Spleen (tissue), 11 donors: ENCODE results near the gene BPIFB2. TPM values are rescaled to one million over a fixed set of nuclear protein-coding genes. Genes with fewer than 3 reads are reported as not detected.

Experiments
- DNase-seq: peaks from one replicate; pipeline ENCODE4 v3.0.0-alpha.2; 2020
- H3K27ac ChIP-seq, 8 donors: fragments of 200-600 bp; sonication (generic) in 7 of 8; 1 replicate in 4 of 8; 2 replicates in 4 of 8; pipeline versions ENCODE4 v1.5.0 to v1.8.0; 2016 to 2021; ENCODE audit warnings: inconsistent platforms in 4 of 8, mild to moderate bottlenecking in 4 of 8, moderate library complexity in 1 of 8
- H3K27me3 ChIP-seq, 7 donors: fragments of 200-600 bp; sonication (generic) in 6 of 7; replicated peaks in 1 of 7; 1 replicate in 4 of 7; 2 replicates in 3 of 7; pipeline versions ENCODE4 v1.5.0 to v1.8.0; 2016 to 2021; ENCODE audit warnings: inconsistent platforms in 3 of 7, mild to moderate bottlenecking in 1 of 7
- H3K36me3 ChIP-seq, 6 donors: fragments of 200-600 bp; sonication (generic) in 5 of 6; 1 replicate in 4 of 6; 2 replicates in 2 of 6; pipeline versions ENCODE4 v1.5.0 to v1.8.0; 2016 to 2021; ENCODE audit warnings: inconsistent platforms in 2 of 6
- H3K4me1 ChIP-seq, 6 donors: fragments of 200-600 bp; sonication (generic) in 5 of 6; 1 replicate in 3 of 6; 2 replicates in 3 of 6; pipeline versions ENCODE4 v1.5.0 to v1.8.0; 2016 to 2021; ENCODE audit warnings: inconsistent platforms in 3 of 6
- H3K4me3 ChIP-seq, 8 donors: fragments of 200-600 bp; sonication (generic) in 7 of 8; 1 replicate in 4 of 8; 2 replicates in 4 of 8; pipeline versions ENCODE4 v1.5.0 to v1.8.0; 2016 to 2021; ENCODE audit warnings: inconsistent platforms in 4 of 8, mild to moderate bottlenecking in 4 of 8, moderate library complexity in 2 of 8
- H3K9me3 ChIP-seq, 8 donors: fragments of 200-600 bp; sonication (generic) in 7 of 8; 1 replicate in 4 of 8; 2 replicates in 4 of 8; pipeline versions ENCODE4 v1.5.0 to v1.8.0; 2016 to 2021; ENCODE audit warnings: inconsistent platforms in 4 of 8
- POLR2A ChIP-seq, 3 donors: fragments of 450-650 bp; IDR thresholded peaks; one replicate each; pipeline ENCODE4 v1.5.1; 2017; ENCODE audit warnings: antibody characterized with exemption in 3 of 3, mild to moderate bottlenecking in 1 of 3
- POLR2AphosphoS5 ChIP-seq, 3 donors: sonication (generic); formaldehyde crosslinking; IDR thresholded peaks; one replicate each; pipeline ENCODE4 v1.5.1; 2017; ENCODE audit warnings: antibody characterized with exemption in 3 of 3
- WGBS, 5 donors: extraction: QIAGEN DNeasy Blood & Tissue Kit in 3 of 5; methylation state at CpG; one replicate each; pipeline versions ENCODE4 v1.1.5 to v1.1.7; 2013 to 2018; 5-methylcytosine and 5-hydroxymethylcytosine counted together
- intact Hi-C: fragments of 100-400 bp; cut with DNase I; formaldehyde crosslinking; loops from one replicate; pipeline ENCODE4 v1.15.0; 2023; ENCODE audit warnings: low total_unique reads
- polyA plus RNA-seq, 3 donors: library from polyadenylated mRNA; stranded (reverse); fragments of 200-250 nt; gene quantifications; one replicate each; pipeline ENCODE4 v1.2.1, GENCODE V29; 2013
- total RNA-seq, 7 donors: library from RNA; depleted of rRNA in 3 of 7; stranded (reverse); fragments of >200 nt in 3 of 7; fragmentation: NEBNext Ultra II Directional in 4 of 7; extraction: Animal tissue kit (Norgen Biotek cat#: 25700) in 4 of 7; gene quantifications; one replicate each; pipeline versions ENCODE4 v1.1.0 to v1.2.1, GENCODE V29; 2016 to 2021
- TF ChIP-seq, protein P1 (sequence below), 11 experiments: fragments of 200-600 bp in 7 of 11; fragments of 450-650 bp in 4 of 11; sonication (generic) in 4 of 11; IDR thresholded peaks in 8 of 11; conservative IDR thresholded peaks in 3 of 11; 1 replicate in 7 of 11; 2 replicates in 4 of 11; pipeline versions ENCODE4 v1.4.0 to v1.8.0; 2016 to 2021; ENCODE audit warnings: antibody characterized with exemption in 11 of 11, inconsistent platforms in 4 of 11, mild to moderate bottlenecking in 1 of 11
- donor health status: healthy with polysubstance abuse.
- donor health status: DM: no; HTN: no; CAD: no; lungs with moderate emphysema.
- donor health status: DM: no; HTN: no; CAD: no.
- donor health status: Bipolar disorder and iron deficiency.
- donor health status: healthy.
- donor health status: DM: no; HTN: no; CAD: no.
- donor health status: DM: yes; HTN: yes; CAD: no.

Gene BPIFB2
- total and polyA plus RNA-seq, 10 donors: not detected

DNA sequence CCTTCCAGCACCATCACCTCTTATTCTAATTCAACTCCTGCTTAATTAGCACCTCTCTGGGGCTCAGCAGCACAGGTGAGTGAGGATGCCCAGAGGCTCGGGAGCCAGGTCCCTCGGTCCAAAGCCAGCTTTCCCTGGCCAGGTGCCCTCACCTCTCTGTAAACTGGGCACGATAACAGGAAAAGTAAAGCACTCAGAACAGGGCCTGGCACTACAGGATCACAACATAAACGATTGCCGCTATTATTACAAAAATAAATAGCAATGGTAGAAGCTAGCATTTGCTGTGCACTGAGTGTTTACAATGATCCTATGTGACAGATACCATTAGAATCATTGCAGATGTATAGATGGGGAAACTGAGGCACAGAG, 2.6 kb downstream of the BPIFB2 start:
- H3K36me3 ChIP-seq: no peaks in the 10 kb centered on the region
- TF ChIP-seq POLR2A (IDR thresholded peaks at IDR 0.05) (no peak), POLR2AphosphoS5 (IDR thresholded peaks at IDR 0.05) (no peak)
- TF ChIP-seq, protein P1, sequence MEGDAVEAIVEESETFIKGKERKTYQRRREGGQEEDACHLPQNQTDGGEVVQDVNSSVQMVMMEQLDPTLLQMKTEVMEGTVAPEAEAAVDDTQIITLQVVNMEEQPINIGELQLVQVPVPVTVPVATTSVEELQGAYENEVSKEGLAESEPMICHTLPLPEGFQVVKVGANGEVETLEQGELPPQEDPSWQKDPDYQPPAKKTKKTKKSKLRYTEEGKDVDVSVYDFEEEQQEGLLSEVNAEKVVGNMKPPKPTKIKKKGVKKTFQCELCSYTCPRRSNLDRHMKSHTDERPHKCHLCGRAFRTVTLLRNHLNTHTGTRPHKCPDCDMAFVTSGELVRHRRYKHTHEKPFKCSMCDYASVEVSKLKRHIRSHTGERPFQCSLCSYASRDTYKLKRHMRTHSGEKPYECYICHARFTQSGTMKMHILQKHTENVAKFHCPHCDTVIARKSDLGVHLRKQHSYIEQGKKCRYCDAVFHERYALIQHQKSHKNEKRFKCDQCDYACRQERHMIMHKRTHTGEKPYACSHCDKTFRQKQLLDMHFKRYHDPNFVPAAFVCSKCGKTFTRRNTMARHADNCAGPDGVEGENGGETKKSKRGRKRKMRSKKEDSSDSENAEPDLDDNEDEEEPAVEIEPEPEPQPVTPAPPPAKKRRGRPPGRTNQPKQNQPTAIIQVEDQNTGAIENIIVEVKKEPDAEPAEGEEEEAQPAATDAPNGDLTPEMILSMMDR (IDR thresholded peaks at IDR 0.05 in 8 of 11, conservative IDR thresholded peaks at IDR 0.05 in 3 of 11): no peak
- intact Hi-C loops: no loop called here
- H3K9me3 ChIP-seq: peaks cover 0 to 8% (median 5%) of the 10 kb centered on the region in 8 donors
- 74 to 92% (median 89%) methylated on average over 5 of the region's 5 CpGs for WGBS, 5 donors
- no peak overlapping the region for H3K4me3 ChIP-seq
- peaks cover 0 to 10% (median 0%) of the 10 kb centered on the region in 6 donors for H3K4me1 ChIP-seq
- H3K27ac ChIP-seq: no peak overlapping the region
- H3K27me3 ChIP-seq: peaks cover 0 to 6% (median 0%) of the 10 kb centered on the region in 7 donors
- peak; percentile 39 for DNase-seq

DNA sequence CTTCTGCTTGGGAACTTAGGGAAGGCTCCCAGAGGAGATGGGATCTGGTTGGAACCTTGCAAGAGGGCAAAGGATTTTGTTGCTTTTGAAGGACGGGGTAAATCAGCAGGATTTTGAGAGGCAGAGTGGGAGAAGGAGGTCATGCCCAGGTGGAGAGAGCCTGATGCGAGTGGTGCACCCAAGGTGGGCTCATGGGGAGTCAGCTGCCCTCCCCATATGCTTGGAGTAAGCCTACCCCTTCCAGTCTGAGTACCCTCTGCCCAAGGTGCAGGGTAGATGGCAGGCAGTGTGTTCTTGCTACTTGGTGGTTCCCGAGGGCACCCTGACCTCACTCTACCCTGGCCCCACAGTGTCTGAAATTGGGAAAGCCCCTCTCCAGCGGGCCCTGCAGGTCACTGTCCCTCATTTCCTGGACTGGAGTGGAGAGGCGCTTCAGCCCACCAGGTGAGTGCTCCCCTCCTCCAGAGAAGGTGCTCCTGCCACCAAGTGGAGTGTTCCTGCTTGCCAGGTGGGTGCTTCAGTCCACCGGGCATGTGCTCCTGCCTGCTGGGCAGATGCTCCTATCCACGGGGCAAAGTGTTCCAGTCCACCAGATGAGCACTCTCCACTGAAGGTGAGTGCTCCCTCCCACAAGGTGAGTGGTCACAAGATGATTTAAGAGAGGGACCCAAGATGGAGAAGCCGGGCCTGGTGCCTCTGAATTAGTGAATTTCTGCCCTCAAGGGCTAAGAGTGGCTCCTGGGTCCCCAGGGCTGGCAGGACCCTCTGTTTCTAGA, 3.4 kb downstream of the BPIFB2 start:
- H3K27ac ChIP-seq: no peak overlapping the region
- peaks cover 0 to under 1% (median 0%) of the 10 kb centered on the region in 8 donors for H3K9me3 ChIP-seq
- WGBS, 5 donors: 81 to 92% (median 85%) methylated on average over 6 to 8 of the region's 8 CpGs
- H3K4me1 ChIP-seq: peaks cover 0 to 10% (median 0%) of the 10 kb centered on the region in 6 donors
- peaks cover 0 to 8% (median 0%) of the 10 kb centered on the region in 7 donors for H3K27me3 ChIP-seq
- no peaks in the 10 kb centered on the region for H3K36me3 ChIP-seq
- no peak overlapping the region for H3K4me3 ChIP-seq
- intact Hi-C loops: no loop called here
- DNase-seq: peak; percentile 54
- TF ChIP-seq POLR2AphosphoS5 (IDR thresholded peaks at IDR 0.05): no peak
- TF ChIP-seq, protein P1 (IDR thresholded peaks at IDR 0.05 in 8 of 11, conservative IDR thresholded peaks at IDR 0.05 in 3 of 11): no peak
- TF ChIP-seq POLR2A (IDR thresholded peaks at IDR 0.05): no peak

DNA sequence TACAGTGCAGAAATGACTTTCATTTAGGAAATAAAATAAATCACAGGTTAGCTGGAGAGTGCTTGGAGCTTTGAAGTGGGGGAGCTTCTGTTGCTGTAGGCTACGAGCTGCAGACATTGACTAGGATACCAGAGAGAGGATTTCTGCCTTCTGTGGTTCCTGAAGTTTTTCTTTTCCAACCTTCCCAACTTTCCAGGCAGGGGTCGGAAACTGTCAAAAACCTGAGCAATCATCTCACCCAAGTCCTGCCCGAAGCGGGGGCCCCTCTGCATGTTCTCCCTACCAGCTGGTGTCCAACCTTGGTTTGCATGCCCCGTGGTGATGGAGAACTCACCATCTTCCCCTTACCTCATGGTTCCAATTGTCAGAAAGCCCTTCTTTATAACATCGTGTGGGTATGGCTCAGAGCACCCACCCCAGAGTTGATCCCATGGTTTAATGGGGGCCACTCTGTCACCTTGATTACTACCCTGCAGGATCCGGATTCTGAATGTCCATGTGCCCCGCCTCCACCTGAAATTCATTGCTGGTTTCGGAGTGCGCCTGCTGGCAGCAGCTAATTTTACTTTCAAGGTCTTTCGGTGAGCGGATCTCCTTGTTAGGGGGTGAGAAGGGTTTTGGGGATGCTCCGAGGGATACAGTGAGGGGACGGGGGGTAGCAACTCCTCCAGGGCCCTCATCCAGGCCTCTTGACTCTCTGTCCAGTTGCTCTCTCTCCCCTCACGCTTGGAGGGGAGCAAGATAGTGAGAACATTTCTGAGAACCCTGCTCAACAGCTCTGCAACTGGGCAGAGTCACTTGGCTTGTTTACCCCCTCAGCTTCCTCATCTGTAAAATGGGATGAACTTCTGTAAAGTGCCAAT, 5.1 kb downstream of the BPIFB2 start:
- peaks cover 0 to 16% (median 0%) of the 10 kb centered on the region in 7 donors for H3K27me3 ChIP-seq
- intact Hi-C loops: no loop called here
- 76 to 91% (median 87%) methylated on average over 15 of the region's 15 CpGs for WGBS, 5 donors
- no peak overlapping the region for H3K27ac ChIP-seq
- H3K4me1 ChIP-seq: peaks cover 0 to 10% (median 0%) of the 10 kb centered on the region in 6 donors
- H3K9me3 ChIP-seq: no peaks in the 10 kb centered on the region
- TF ChIP-seq POLR2AphosphoS5 (IDR thresholded peaks at IDR 0.05) (no peak), POLR2A (IDR thresholded peaks at IDR 0.05) (no peak)
- TF ChIP-seq, protein P1 (IDR thresholded peaks at IDR 0.05 in 8 of 11, conservative IDR thresholded peaks at IDR 0.05 in 3 of 11): no peak
- no peaks in the 10 kb centered on the region for H3K36me3 ChIP-seq
- DNase-seq: peak; percentile 41
- H3K4me3 ChIP-seq: no peak overlapping the region
